BE2C (cell line): ENCODE measurements around the gene NRXN3.

Experiments
- DNase-seq: peaks from one replicate; pipeline ENCODE4 v3.0.0-alpha.2; 2020
- H3K27me3 ChIP-seq: fragments of 250-450 bp; sonication (Bioruptor Pico); 2 replicates; pipeline ENCODE4 v1.5.1; 2020; ENCODE audit warnings: mild to moderate bottlenecking
- H3K36me3 ChIP-seq: fragments of 250-450 bp; sonication (Bioruptor Pico); 2 replicates; pipeline ENCODE4 v1.5.1; 2020; ENCODE audit warnings: mild to moderate bottlenecking
- H3K4me1 ChIP-seq: fragments of 250-450 bp; sonication (Bioruptor Pico); 2 replicates; pipeline ENCODE4 v1.5.1; 2020
- H3K4me3 ChIP-seq: 2 replicates; pipeline ENCODE4 v1.5.1; 2011; ENCODE audit warnings: low read depth, low read length
- H3K9me3 ChIP-seq: fragments of 250-450 bp; sonication (Bioruptor Pico); 2 replicates; pipeline ENCODE4 v1.5.1; 2020
- CTCF ChIP-seq: IDR thresholded peaks from 2 replicates; pipeline ENCODE4 v1.5.1; 2012; ENCODE audit warnings: mild to moderate bottlenecking, low read depth, low read length

NRXN3 gene

GRCh38 chr14:78202976-78203375 is 32.8 kb downstream of the NRXN3 start:
- DNase-seq = no peak
- no peak for TF ChIP-seq CTCF
- no peaks in the 10 kb centered on the region for H3K27me3 ChIP-seq
- H3K36me3 ChIP-seq = no peaks in the 10 kb centered on the region
- H3K4me3 ChIP-seq = no peak overlapping the region
- H3K4me1 ChIP-seq = no peaks in the 10 kb centered on the region
- H3K9me3 ChIP-seq = no peaks in the 10 kb centered on the region

GRCh38 chr14:78207414-78207813 is 37.2 kb downstream of the NRXN3 start:
- Histone ChIP-seq H3K36me3 (no peaks in the 10 kb centered on the region), H3K27me3 (no peaks in the 10 kb centered on the region), H3K9me3 (no peaks in the 10 kb centered on the region), H3K4me1 (no peaks in the 10 kb centered on the region), H3K4me3 (no peak overlapping the region)
- DNase-seq = no peak
- TF ChIP-seq CTCF = no peak

GRCh38 chr14:78220273-78220672 is 50.1 kb downstream of the NRXN3 start:
- Histone ChIP-seq H3K27me3 (no peaks in the 10 kb centered on the region), H3K4me3 (no peak overlapping the region), H3K9me3 (no peaks in the 10 kb centered on the region), H3K4me1 (no peaks in the 10 kb centered on the region), H3K36me3 (no peaks in the 10 kb centered on the region)
- no peak for TF ChIP-seq CTCF
- no peak for DNase-seq

DNA sequence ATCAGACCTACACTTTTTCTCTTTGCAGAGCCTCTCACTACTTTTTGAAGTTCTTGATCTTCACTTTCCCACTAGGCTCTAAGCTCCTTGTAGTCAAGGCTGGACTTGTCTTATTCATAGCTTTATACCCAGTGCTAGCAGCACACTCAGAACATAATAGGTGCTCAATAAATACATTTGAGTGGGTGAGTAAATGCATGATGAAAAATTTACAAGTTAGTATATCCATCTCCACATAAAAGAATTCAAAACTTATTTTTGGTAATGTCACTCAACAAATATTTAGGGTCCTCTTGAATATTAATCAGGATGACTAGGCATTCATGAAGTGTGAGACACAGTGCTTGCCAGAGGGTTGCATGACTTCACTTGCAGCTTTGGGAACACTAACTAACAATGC is 52.6 kb downstream of the NRXN3 start:
- Histone ChIP-seq H3K4me1 (no peaks in the 10 kb centered on the region), H3K9me3 (no peaks in the 10 kb centered on the region), H3K27me3 (no peaks in the 10 kb centered on the region; the same call in 1 of the 2 replicates), H3K4me3 (no peak overlapping the region), H3K36me3 (no peaks in the 10 kb centered on the region)
- no peak for TF ChIP-seq CTCF
- no peak for DNase-seq

GRCh38 chr14:78227248-78228077 is 57.3 kb downstream of the NRXN3 start:
- DNase-seq = no peak
- Histone ChIP-seq H3K9me3 (no peaks in the 10 kb centered on the region), H3K36me3 (no peaks in the 10 kb centered on the region), H3K27me3 (no peaks in the 10 kb centered on the region; the same call in 1 of the 2 replicates), H3K4me1 (no peaks in the 10 kb centered on the region), H3K4me3 (no peak overlapping the region)
- no peak for TF ChIP-seq CTCF

GRCh38 chr14:78228702-78229327 is 58.6 kb downstream of the NRXN3 start:
- Histone ChIP-seq H3K4me3 (no peak overlapping the region), H3K4me1 (no peaks in the 10 kb centered on the region), H3K27me3 (no peaks in the 10 kb centered on the region; the same call in 1 of the 2 replicates), H3K36me3 (no peaks in the 10 kb centered on the region), H3K9me3 (no peaks in the 10 kb centered on the region)
- TF ChIP-seq CTCF = no peak
- no peak for DNase-seq
